ENCODE data around the gene DRAP1.
"Not testable (repeated sequence)": the region's sequence is repeated elsewhere in the genome, so short reads cannot be mapped to it uniquely, and the experiment has no call there.

DRAP1 gene

GRCh38 chr11:65886826-65887722, 32.2 kb upstream of the DRAP1 start:
- FAIRE-seq = no peak

- FAIRE-seq = no peak
Measured at GRCh38 chr11:65887723-65888162, 31.5 kb upstream of the DRAP1 start.

GRCh38 chr11:65888163-65888814, 30.9 kb upstream of the DRAP1 start, which contains the start of gene FIBP:
Gene FIBP, minus strand, starts transcription at chr11:65888471. Its CDS starts 53 bp downstream, at chr11:65888418.
- no peak for FAIRE-seq

GRCh38 chr11:65890324-65891218, 28.7 kb upstream of the DRAP1 start, which contains the start of gene CCDC85B:
Gene CCDC85B, plus strand, starts transcription at chr11:65890673. Its CDS starts 111 bp downstream, at chr11:65890784.
- no peak for FAIRE-seq

GRCh38 chr11:65891219-65892136, 27.7 kb upstream of the DRAP1 start:
- no peak for FAIRE-seq

- FAIRE-seq = not testable (repeated sequence)
Measured at GRCh38 chr11:65892137-65892540, 27.1 kb upstream of the DRAP1 start.

- no peak for FAIRE-seq
Measured at GRCh38 chr11:65892661-65893317, 26.4 kb upstream of the DRAP1 start.

- no peak for FAIRE-seq
Measured at GRCh38 chr11:65894034-65894591, 25.1 kb upstream of the DRAP1 start.

GRCh38 chr11:65895482-65895981, 23.7 kb upstream of the DRAP1 start:
- FAIRE-seq = no peak

- no peak for FAIRE-seq
Measured at GRCh38 chr11:65896034-65896999, 22.9 kb upstream of the DRAP1 start.

- FAIRE-seq = no peak
Measured at GRCh38 chr11:65897020-65897471, 22.2 kb upstream of the DRAP1 start.

- no peak for FAIRE-seq
Measured at GRCh38 chr11:65898656-65899355, 20.4 kb upstream of the DRAP1 start.

GRCh38 chr11:65899356-65900124, 19.7 kb upstream of the DRAP1 start:
- FAIRE-seq = no peak

GRCh38 chr11:65900125-65900898, 18.9 kb upstream of the DRAP1 start, which contains the start of gene FOSL1:
Gene FOSL1, minus strand, starts transcription at chr11:65900388. Its CDS starts 49 bp downstream, at chr11:65900339.
- no peak for FAIRE-seq

GRCh38 chr11:65900899-65901180, 18.4 kb upstream of the DRAP1 start:
- FAIRE-seq = no peak

GRCh38 chr11:65903068-65903481, 16.2 kb upstream of the DRAP1 start:
- no peak for FAIRE-seq

GRCh38 chr11:65903715-65904114, 15.5 kb upstream of the DRAP1 start:
- FAIRE-seq = no peak
